ENCODE results near the gene SLC38A1. TPM values are rescaled to one million over a fixed set of nuclear protein-coding genes. Genes with fewer than 3 reads are reported as not detected.

Gene SLC38A1
- total RNA-seq, 1 donor from 2014 or later = 58.5 TPM

GRCh38 chr12:46227616-46228015 is 41.2 kb downstream of the SLC38A1 start:
- ATAC-seq (peak; percentile 39), DNase-seq (no peak)
- no peak overlapping the region for H3K27ac ChIP-seq
- no peaks in the 10 kb centered on the region for H3K27me3 ChIP-seq
- H3K4me3 ChIP-seq = no peak overlapping the region
- peaks cover 21% of the 10 kb centered on the region for H3K4me1 ChIP-seq
- H3K9me3 ChIP-seq = no peaks in the 10 kb centered on the region
- intact Hi-C loops (cut with DNase I) = no loop called here
- H3K36me3 ChIP-seq = no peaks in the 10 kb centered on the region
- no peak for TF ChIP-seq CTCF (IDR thresholded peaks at IDR 0.05)

DNA sequence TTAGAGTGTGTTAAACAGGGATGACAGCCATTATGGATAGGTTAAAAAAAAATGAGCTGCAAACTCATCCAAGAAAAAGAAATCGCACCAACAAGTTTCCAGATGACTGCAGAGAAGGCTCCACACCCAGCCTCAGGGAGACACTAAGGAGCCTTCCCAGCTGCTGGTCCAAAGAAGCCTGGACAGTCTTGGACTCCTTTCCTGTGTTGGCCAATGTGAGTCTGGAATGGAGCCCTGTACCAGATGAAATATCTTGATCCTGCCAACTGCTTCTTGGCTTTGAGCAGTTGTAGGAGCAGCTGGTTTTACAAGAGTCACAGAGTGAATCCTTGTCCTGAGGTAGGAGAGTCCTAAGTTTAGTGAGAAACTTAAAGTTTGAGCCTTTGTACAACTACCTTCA is 44.5 kb downstream of the SLC38A1 start:
- peak; percentile 71 for ATAC-seq
- DNase-seq = no peak
- intact Hi-C loops (cut with DNase I) = no loop called here
- H3K4me1 ChIP-seq = peaks cover 21% of the 10 kb centered on the region
- no peaks in the 10 kb centered on the region for H3K9me3 ChIP-seq
- no peaks in the 10 kb centered on the region for H3K36me3 ChIP-seq
- no peaks in the 10 kb centered on the region for H3K27me3 ChIP-seq
- H3K4me3 ChIP-seq = no peak overlapping the region
- no peak overlapping the region for H3K27ac ChIP-seq
- no peak for TF ChIP-seq CTCF (IDR thresholded peaks at IDR 0.05)

DNA sequence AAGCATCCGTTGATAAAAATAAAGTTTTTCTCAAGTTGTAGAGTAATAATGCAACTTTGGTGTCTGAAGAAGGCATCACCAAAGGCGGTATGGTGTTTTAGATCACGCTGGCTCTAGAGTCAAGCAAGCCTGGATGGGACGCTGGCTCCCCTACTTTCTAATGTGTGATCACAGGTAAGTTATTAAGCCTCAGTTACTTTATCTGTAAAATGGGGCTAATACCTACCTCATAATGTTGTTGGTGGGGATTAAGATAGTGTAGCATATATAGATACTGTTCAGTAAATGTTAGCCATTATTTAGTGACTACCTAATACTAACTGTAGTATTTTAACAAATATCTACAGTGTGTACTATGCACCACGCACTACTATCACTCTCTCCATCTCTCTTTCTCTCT is 45.8 kb downstream of the SLC38A1 start:
- Histone ChIP-seq H3K36me3 (no peaks in the 10 kb centered on the region), H3K27me3 (no peaks in the 10 kb centered on the region), H3K4me1 (peaks cover 18% of the 10 kb centered on the region), H3K9me3 (no peaks in the 10 kb centered on the region), H3K27ac (no peak overlapping the region), H3K4me3 (no peak overlapping the region)
- DNase-seq (no peak), ATAC-seq (no peak)
- intact Hi-C loops (cut with DNase I) = no loop called here
- TF ChIP-seq CTCF (IDR thresholded peaks at IDR 0.05) = no peak

- ATAC-seq (no peak), DNase-seq (no peak)
- Histone ChIP-seq H3K4me3 (no peak overlapping the region), H3K9me3 (no peaks in the 10 kb centered on the region), H3K27ac (no peak overlapping the region), H3K36me3 (no peaks in the 10 kb centered on the region), H3K27me3 (no peaks in the 10 kb centered on the region), H3K4me1 (peaks cover 14% of the 10 kb centered on the region)
- no peak for TF ChIP-seq CTCF (IDR thresholded peaks at IDR 0.05)
- intact Hi-C loops (cut with DNase I) = no loop called here
Measured at GRCh38 chr12:46222636-46223035, 46.2 kb downstream of the SLC38A1 start.

DNA sequence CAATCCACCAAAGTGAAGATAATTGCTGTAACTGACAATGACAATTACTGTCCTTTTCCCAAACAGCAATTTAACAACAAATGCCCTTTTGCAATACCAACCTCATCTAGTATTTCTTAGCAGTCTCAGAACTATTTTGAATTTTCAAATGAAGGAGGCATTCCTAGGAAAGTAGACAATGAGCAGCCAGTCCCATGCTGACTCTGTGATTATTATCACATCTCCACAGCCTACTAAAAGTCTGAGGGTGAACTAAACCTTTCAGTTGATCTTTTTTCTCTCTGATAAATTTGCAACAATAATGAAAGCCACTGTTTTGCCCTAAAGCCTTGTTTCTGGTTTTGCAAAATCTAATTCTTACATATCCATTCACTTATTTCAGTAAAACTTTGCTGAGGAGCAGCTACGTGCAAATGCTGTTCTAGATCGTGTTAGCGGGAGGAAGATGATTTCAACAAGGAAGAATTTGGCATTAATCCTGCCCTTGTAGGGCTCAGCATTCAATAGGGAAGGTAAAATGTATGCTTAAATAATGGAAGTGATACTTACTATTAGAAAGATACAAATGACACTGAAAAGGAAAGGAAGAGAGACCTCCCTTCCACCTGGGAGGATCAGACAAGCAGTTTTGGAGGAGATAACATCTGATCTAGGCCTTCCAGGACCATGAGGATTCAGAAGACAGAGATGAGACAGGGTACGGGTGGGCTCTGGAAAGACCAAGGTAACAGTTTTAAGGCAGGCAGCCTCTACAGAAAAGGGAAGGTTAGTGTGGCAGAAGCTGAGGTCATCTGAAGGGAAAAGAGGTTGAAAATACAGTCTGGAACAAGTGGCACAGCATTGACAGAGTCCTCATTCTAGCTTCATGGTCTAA is 47.4 kb downstream of the SLC38A1 start:
- Histone ChIP-seq H3K4me1 (peaks cover 5% of the 10 kb centered on the region), H3K27ac (no peak overlapping the region), H3K36me3 (no peaks in the 10 kb centered on the region), H3K27me3 (no peaks in the 10 kb centered on the region), H3K9me3 (no peaks in the 10 kb centered on the region), H3K4me3 (no peak overlapping the region)
- no peak for TF ChIP-seq CTCF (IDR thresholded peaks at IDR 0.05)
- no peak for ATAC-seq
- DNase-seq = no peak
- intact Hi-C loops (cut with DNase I) = no loop called here
